Jurkat, Clone E6-1 (cell line): Measurements from ENCODE around the gene ARPIN.
"Not testable (repeated sequence)": the region's sequence is repeated elsewhere in the genome, so short reads cannot be mapped to it uniquely, and the experiment has no call there.

ENCODE experiments used
- DNase-seq: peaks from one replicate; pipeline ENCODE4 v3.0.0-alpha.2; 2011; ENCODE audit warnings: low read depth, low spot score
- H3K4me3 ChIP-seq: 2 replicates; pipeline ENCODE4 v1.5.1; 2011; ENCODE audit warnings: mild to moderate bottlenecking, low read length, control low read depth, moderate library complexity

ARPIN gene

GRCh38 chr15:89854863-89855262 is 57.9 kb downstream of the ARPIN start:
- H3K4me3 ChIP-seq, DNase-seq: not testable (repeated sequence)

DNA sequence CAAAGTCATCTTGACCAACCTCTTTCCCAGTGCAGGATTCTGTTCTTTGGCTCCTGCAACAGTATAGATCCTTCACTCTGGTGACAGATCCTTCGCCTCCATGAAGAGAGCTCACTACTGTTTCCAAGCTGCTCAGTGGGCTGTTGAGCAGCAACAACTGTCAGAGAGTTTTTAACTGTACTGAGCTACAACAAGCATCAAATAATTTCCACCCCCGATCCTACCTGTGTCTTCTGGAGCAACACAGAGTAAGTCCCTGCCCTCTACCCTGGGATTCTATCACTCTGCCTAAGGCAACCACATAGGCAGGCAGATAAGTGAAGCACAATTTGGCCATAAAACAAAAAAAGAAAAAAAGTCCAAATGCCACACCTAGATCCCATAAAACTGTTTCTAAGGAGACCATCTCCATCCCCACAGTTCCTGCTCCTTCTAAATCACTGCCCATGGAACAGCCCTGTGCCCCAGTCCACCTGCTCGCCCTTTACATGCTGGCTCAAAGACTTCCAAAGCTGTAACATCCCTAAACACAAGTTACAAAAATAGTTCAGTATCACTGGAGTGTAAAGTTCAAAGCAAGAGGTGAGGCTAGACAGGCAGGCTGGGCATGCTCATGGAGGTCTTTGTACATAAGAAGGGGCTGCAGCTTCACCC is 60.3 kb downstream of the ARPIN start:
- no peak for DNase-seq
- H3K4me3 ChIP-seq: no peak overlapping the region

DNA sequence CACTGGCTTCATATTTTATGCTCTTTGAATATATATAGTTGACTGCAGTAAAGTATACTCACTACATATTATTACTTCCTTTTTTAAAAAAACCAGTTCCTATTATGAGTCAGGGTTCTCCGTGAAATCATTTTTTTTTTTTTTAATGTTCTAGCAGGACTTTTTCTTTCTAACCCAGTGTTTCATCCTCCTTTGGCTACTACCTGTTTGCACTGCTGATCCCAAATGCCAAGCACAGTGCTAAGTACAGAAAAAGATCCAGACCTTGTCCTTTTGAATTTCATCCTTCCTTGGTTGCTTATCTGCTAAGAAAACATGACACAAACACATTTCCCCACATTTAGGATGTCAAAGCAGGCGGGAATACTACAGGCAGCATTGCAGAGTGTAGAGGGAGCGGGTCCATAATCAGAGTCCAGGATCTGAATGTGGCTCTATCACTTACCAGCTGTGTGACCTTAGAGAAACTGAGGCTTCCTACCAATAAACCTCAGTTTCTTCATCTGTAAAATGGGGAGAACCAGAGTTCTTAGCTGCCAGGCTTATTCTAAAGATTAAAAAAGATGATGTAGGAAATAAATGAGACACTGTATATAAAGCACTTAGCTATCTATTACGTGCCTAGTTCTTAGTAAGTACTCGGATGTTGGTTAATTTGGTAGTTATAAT is 60.9 kb downstream of the ARPIN start:
- DNase-seq: no peak
- no peak overlapping the region for H3K4me3 ChIP-seq

GRCh38 chr15:89848970-89849292 is 63.8 kb downstream of the ARPIN start:
- DNase-seq: no peak
- H3K4me3 ChIP-seq: no peak overlapping the region

DNA sequence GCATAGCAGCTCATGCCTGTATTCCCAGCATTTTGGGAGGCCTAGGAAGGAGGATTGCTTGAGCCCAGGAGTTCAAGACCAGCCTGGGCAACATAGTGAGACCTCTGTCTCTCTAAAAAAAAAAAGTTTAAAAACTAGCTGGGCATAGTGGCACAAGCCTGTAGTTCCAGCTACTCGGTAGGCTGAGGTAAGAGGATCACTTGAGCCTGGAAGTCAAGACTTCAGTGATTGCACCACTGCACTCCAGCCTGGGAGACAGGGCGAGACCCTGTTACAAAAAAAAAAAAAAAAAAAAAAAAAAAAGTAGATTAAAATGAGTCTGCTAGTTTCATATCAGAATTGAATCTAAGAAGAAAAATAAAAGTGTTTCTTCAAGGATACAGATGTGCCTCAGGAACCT is 65.7 kb downstream of the ARPIN start:
- no peak overlapping the region for H3K4me3 ChIP-seq
- no peak for DNase-seq

DNA sequence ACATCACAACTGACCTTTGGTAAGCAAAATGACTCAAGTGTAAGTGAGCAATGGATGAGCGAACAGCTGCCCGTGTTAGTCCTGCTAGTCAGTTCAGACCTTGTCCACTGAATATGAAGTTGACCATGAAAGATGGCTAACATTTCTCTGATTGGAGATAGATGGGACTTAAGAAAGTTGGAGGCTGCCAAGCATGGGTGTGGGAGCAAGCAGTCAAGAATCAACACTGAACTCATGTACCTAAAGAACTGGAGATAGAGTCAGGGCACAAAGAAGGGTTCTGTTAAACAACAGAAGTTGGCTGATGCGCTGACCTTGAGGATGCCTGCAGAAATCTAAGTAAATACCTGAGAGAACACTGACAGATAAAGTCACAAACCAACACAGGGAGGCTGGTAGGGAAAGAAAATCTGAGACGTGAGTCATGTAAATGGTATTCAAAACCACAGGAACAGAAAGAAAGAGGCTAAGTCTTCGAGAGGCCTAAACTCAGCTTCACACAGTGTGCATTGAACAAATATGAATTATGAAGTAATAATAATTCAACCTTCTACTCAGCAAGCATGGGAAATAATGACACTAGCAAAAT is 67.4 kb downstream of the ARPIN start:
- no peak overlapping the region for H3K4me3 ChIP-seq

More for the DNA sequence above, 67.4 kb downstream of the ARPIN start:
- DNase-seq: no peak
